IMR-90 (cell line): Measurements from ENCODE around the gene PPP3CA. TPM values are rescaled to one million over a fixed set of nuclear protein-coding genes. Genes with fewer than 3 reads are reported as not detected.

Source experiments
- ATAC-seq: fragments of 200-7000 bp; cut with Tn5 transposase; 2 replicates; pipeline ENCODE4 v1.9.1; 2020; ENCODE audit warnings: low read depth, mild to moderate bottlenecking, moderate library complexity
- BruUV-seq: library from RNA; stranded (reverse); fragments of 400-500 nt; replicated peaks from 2 replicates; lab custom pipeline; 2021; lab: Mats Ljungman, UMichigan
- CTCF ChIA-PET: fragments of 300-600 bp; formaldehyde crosslinking; extraction: SDS; loops from one replicate; lab custom pipeline; 2021; ENCODE audit warnings: antibody characterized with exemption; lab: Yijun Ruan, JAX
- POLR2A ChIA-PET: fragments of 300-600 bp; sonication (Branson Sonifier 250); formaldehyde crosslinking; loops from one replicate; lab custom pipeline; 2022; ENCODE audit warnings: antibody characterized with exemption; ENCODE audit not compliant: unreplicated experiment; lab: Charles Lee
- DNase-seq: peaks from one replicate; pipeline ENCODE4 v3.0.0; 2013
- H2AFZ ChIP-seq: replicated peaks from 2 replicates; pipeline ENCODE3; 2013; ENCODE audit warnings: low read length, mild to moderate bottlenecking; ENCODE audit not compliant: poor library complexity
- H2AK5ac ChIP-seq: 2 replicates; pipeline ENCODE4 v1.6.1; 2013; ENCODE audit warnings: low read depth, low read length, inconsistent platforms
- H2AK9ac ChIP-seq: replicated peaks from 2 replicates; pipeline ENCODE3; 2013; ENCODE audit warnings: mild to moderate bottlenecking, low read depth, low read length, moderate library complexity; ENCODE audit not compliant: poor library complexity
- H2BK120ac ChIP-seq: 2 replicates; pipeline ENCODE4 v1.6.1; 2013; ENCODE audit warnings: low read depth, low read length, inconsistent platforms
- H2BK15ac ChIP-seq: 3 replicates; pipeline ENCODE4 v1.6.1; 2013; ENCODE audit warnings: low read depth, low read length, inconsistent platforms
- H2BK20ac ChIP-seq: 2 replicates; pipeline ENCODE4 v1.6.1; 2013; ENCODE audit warnings: low read depth, mild to moderate bottlenecking, inconsistent platforms, low read length, moderate library complexity
- H2BK5ac ChIP-seq: 2 replicates; pipeline ENCODE4 v1.6.1; 2013; ENCODE audit warnings: mild to moderate bottlenecking, low read depth, low read length, inconsistent platforms; ENCODE audit not compliant: poor library complexity, severe bottlenecking
- H3K14ac ChIP-seq: replicated peaks from 2 replicates; pipeline ENCODE4 v1.6.1; 2013; ENCODE audit warnings: low read depth, low read length, inconsistent platforms
- H3K18ac ChIP-seq: 2 replicates; pipeline ENCODE4 v1.6.1; 2013; ENCODE audit warnings: low read depth, low read length, control low read depth
- H3K23ac ChIP-seq: 2 replicates; pipeline ENCODE4 v1.6.1; 2013; ENCODE audit warnings: low read depth, low read length, inconsistent platforms
- H3K27ac ChIP-seq: 2 replicates; pipeline ENCODE4 v1.5.1; 2013; ENCODE audit warnings: mild to moderate bottlenecking, control low read depth, low read length; ENCODE audit not compliant: insufficient read depth
- H3K27me3 ChIP-seq: 2 replicates; pipeline ENCODE4 v1.6.1; 2013; ENCODE audit warnings: low read length; ENCODE audit not compliant: control insufficient read depth, insufficient read depth
- H3K36me3 ChIP-seq: 2 replicates; pipeline ENCODE4 v1.6.1; 2013; ENCODE audit warnings: low read length, mixed read lengths; ENCODE audit not compliant: control insufficient read depth, insufficient read depth
- H3K4ac ChIP-seq: 2 replicates; pipeline ENCODE4 v1.6.1; 2013; ENCODE audit warnings: low read depth, low read length, inconsistent platforms
- H3K4me1 ChIP-seq: 2 replicates; pipeline ENCODE4 v1.6.1; 2013; ENCODE audit warnings: low read length, mixed read lengths; ENCODE audit not compliant: control insufficient read depth, insufficient read depth
- H3K4me2 ChIP-seq: 2 replicates; pipeline ENCODE4 v1.6.1; 2013; ENCODE audit warnings: low read depth, mild to moderate bottlenecking, control low read depth, low read length, moderate library complexity
- H3K4me3 ChIP-seq: 2 replicates; pipeline ENCODE4 v1.5.1; 2013; ENCODE audit warnings: low read depth, mild to moderate bottlenecking, control low read depth, low read length, moderate library complexity; ENCODE audit not compliant: insufficient read depth
- H3K56ac ChIP-seq: 2 replicates; pipeline ENCODE4 v1.6.1; 2013; ENCODE audit warnings: low read length, inconsistent platforms; ENCODE audit not compliant: insufficient read depth; ENCODE audit errors: extremely low read depth
- H3K79me1 ChIP-seq, 2 experiments: 2 replicates each; pipeline ENCODE4 v1.6.1; 2013; ENCODE audit warnings: low read length in 2 of 2, inconsistent platforms in 1 of 2, low read depth in 1 of 2
- H3K9ac ChIP-seq: 2 replicates; pipeline ENCODE4 v1.6.1; 2013; ENCODE audit warnings: low read depth, low read length, control low read depth
- H3K9me1 ChIP-seq: 2 replicates; pipeline ENCODE4 v1.6.1; 2013; ENCODE audit warnings: low read length, inconsistent platforms; ENCODE audit not compliant: insufficient read depth
- H3K9me3 ChIP-seq: 2 replicates; pipeline ENCODE4 v1.6.1; 2013; ENCODE audit warnings: low read length; ENCODE audit not compliant: control insufficient read depth, insufficient read depth
- H4K20me1 ChIP-seq: 2 replicates; pipeline ENCODE4 v1.6.1; 2013; ENCODE audit warnings: low read length, inconsistent platforms; ENCODE audit not compliant: insufficient read depth
- H4K5ac ChIP-seq: 2 replicates; pipeline ENCODE4 v1.6.1; 2013; ENCODE audit warnings: mild to moderate bottlenecking, low read depth, low read length, control low read depth
- H4K8ac ChIP-seq, 2 experiments: 2 replicates each; pipeline ENCODE4 v1.6.1; 2013; ENCODE audit warnings: low read depth in 2 of 2, low read length in 2 of 2, control low read depth in 1 of 2, inconsistent platforms in 1 of 2
- H4K91ac ChIP-seq: 2 replicates; pipeline ENCODE4 v1.6.1; 2013; ENCODE audit warnings: low read depth, low read length, inconsistent platforms; ENCODE audit not compliant: insufficient read depth
- BHLHE40 ChIP-seq: fragments of 150-350 bp; IDR thresholded peaks from 2 replicates; pipeline ENCODE4 v1.6.1; 2016; ENCODE audit warnings: mild to moderate bottlenecking, low read depth, low read length
- MAZ ChIP-seq: IDR thresholded peaks from 2 replicates; pipeline ENCODE4 v1.6.1; 2012; ENCODE audit warnings: low read depth, mild to moderate bottlenecking, low read length, improper control_type of control experiment, moderate library complexity, borderline replicate concordance
- NFE2L2 ChIP-seq: fragments of 150-350 bp; IDR thresholded peaks from 2 replicates; pipeline ENCODE4 v1.6.1; 2016; ENCODE audit warnings: low read depth, mild to moderate bottlenecking, low read length
- RFX5 ChIP-seq: IDR thresholded peaks from 2 replicates; pipeline ENCODE4 v1.8.0; 2012; ENCODE audit warnings: low read depth, mild to moderate bottlenecking, low read length, moderate library complexity
- WGBS, 2 experiments: methylation state at CpG; one replicate each; pipeline versions ENCODE4 v1.1.5 to v1.1.7; 2013; ENCODE audit warnings: missing lambda C conversion rate in 2 of 2; ENCODE audit not compliant: insufficient read length in 1 of 2; ENCODE audit errors: extremely low coverage in 2 of 2; 5-methylcytosine and 5-hydroxymethylcytosine counted together
- dilution Hi-C: fragments of 300-500 bp; cut with HindIII; formaldehyde crosslinking; loops from one replicate; pipeline ENCODE4 v1.14.3; 2018; ENCODE audit warnings: low sequenced_read_pairs; ENCODE audit not compliant: unreplicated experiment
- in situ Hi-C: fragments of 300-500 bp; cut with MboI; formaldehyde crosslinking; loops from 3 replicates; pipeline ENCODE4 v1.14.3; 2019; ENCODE audit warnings: low sequenced_read_pairs, inconsistent platforms, mixed read lengths
- intact Hi-C: fragments of 100-400 bp; cut with micrococcal nuclease; formaldehyde crosslinking; loops from 2 replicates; pipeline ENCODE4 v1.10.0; 2022
- polyA plus RNA-seq, 3 experiments: library from polyadenylated mRNA; depleted of rRNA; stranded (reverse); fragments of >200 nt; gene quantifications; 2 replicates each; pipeline ENCODE4 v1.2.3, GENCODE V29; 2012; ENCODE audit warnings: low replicate concordance in 1 of 3
- total RNA-seq: library from RNA; depleted of rRNA; stranded (reverse); fragments of >200 nt; gene quantifications from 2 replicates; pipeline ENCODE4 v1.2.3, GENCODE V29; 2012

Gene PPP3CA
- total and polyA plus RNA-seq, 2 of the 4 experiments (the other 2 are of a cell fraction): 14.5 to 48.6 TPM

GRCh38 chr4:101348995-101349800 lies 1.9 kb upstream of the PPP3CA start:
- H4K8ac ChIP-seq: peak overlapping the region in 1 of 2 experiments; percentile 86; a peak in 2 of 4 replicates
- 0 out of 2 replicates have a peak overlapping the region, but pooled peaks have one; percentile 37 for H2AK5ac ChIP-seq
- peak overlapping the region; percentile 87 for H3K4ac ChIP-seq
- peak overlapping the region; percentile 91 for H2BK5ac ChIP-seq
- POLR2A ChIA-PET: interaction anchor here (0.5 kb wide), 1 partner anchor 214 kb away, joined by 3 read pairs; no protein-coding TSS in a partner anchor
- dilution Hi-C loops: no loop called here
- no peak for ATAC-seq
- no CpG with 5 or more reads among the region's 5 CpGs for WGBS, 2 experiments
- H3K23ac ChIP-seq: peak overlapping the region; percentile 99; the same call in 1 of the 2 replicates
- H3K56ac ChIP-seq: peak overlapping the region; percentile 87; the same call in 1 of the 2 replicates
- H3K36me3 ChIP-seq: no peaks in the 10 kb centered on the region
- in situ Hi-C loops: no loop called here
- no peak overlapping the region for H3K4me3 ChIP-seq
- H2BK20ac ChIP-seq: peak overlapping the region; percentile 71
- peaks cover 11% of the 10 kb centered on the region; the same call in 1 of the 2 replicates for H3K9me1 ChIP-seq
- H4K91ac ChIP-seq: no peak overlapping the region
- H3K9ac ChIP-seq: peak overlapping the region; percentile 15; the same call in 1 of the 2 replicates
- no TSS peak for BruUV-seq
- peak overlapping the region; percentile 16; the same call in 1 of the 2 replicates for H4K5ac ChIP-seq
- no peak for TF ChIP-seq NFE2L2
- TF ChIP-seq MAZ: no peak
- TF ChIP-seq RFX5: peak; percentile 55; the same call in 1 of the 2 replicates
- TF ChIP-seq BHLHE40: no peak
- intact Hi-C loops: loop anchor here (2.0 to 10.0 kb wide), 4 partner anchors 180 to 1354 kb away; no protein-coding TSS in a partner anchor
- H3K27ac ChIP-seq: peak overlapping the region; percentile 55; the same call in 1 of the 2 replicates
- peak overlapping the region; percentile 19; the same call in 1 of the 2 replicates for H2BK120ac ChIP-seq
- no peaks in the 10 kb centered on the region for H3K27me3 ChIP-seq
- no peak for DNase-seq
- peaks cover 3 to 34% of the 10 kb centered on the region in 2 experiments; a peak in 3 of 4 replicates for H3K79me1 ChIP-seq
- peaks cover 13% of the 10 kb centered on the region for H4K20me1 ChIP-seq
- CTCF ChIA-PET: interaction anchor here (0.6 to 0.7 kb wide), 3 partner anchors 44 to 146 kb away, joined by 3 read pairs; no protein-coding TSS in a partner anchor
- peak overlapping the region; percentile 82 for H2AFZ ChIP-seq
- peak overlapping the region; percentile 92 for H3K14ac ChIP-seq
- peak overlapping the region; percentile 38 for H3K4me2 ChIP-seq
- no peaks in the 10 kb centered on the region for H3K9me3 ChIP-seq
- H3K4me1 ChIP-seq: peaks cover 8% of the 10 kb centered on the region
- peak overlapping the region; percentile 54; the same call in 1 of the 3 replicates for H2BK15ac ChIP-seq
- peak overlapping the region; percentile 62 for H2AK9ac ChIP-seq
- H3K18ac ChIP-seq: no peak overlapping the region
